GM23338 (cell line): ENCODE measurements around the gene YY2. TPM values are rescaled to one million over a fixed set of nuclear protein-coding genes. Genes with fewer than 3 reads are reported as not detected.
A peak's percentile ranks its signal among the peaks of the same experiment; 100 is the strongest.

Experiments used
- ATAC-seq: fragments of 200-7000 bp; cut with Tn5 transposase; 3 replicates; pipeline ENCODE4 v1.9.1; 2020
- DNase-seq: peaks from one replicate; pipeline ENCODE4 v3.0.0-alpha.2; 2015; ENCODE audit warnings: low spot score
- H2AFZ ChIP-seq: fragments of 200-600 bp; sonication (generic); 2 replicates; pipeline ENCODE4 v1.8.0; 2016; ENCODE audit warnings: antibody characterized with exemption, mild to moderate bottlenecking, moderate library complexity
- H3F3A ChIP-seq: fragments of 200-600 bp; sonication (generic); replicated peaks from 2 replicates; pipeline ENCODE4 v1.8.0; 2017; ENCODE audit warnings: antibody characterized with exemption, mixed run types, low read depth
- H3K27ac ChIP-seq: fragments of 200-600 bp; sonication (generic); 2 replicates; pipeline ENCODE4 v1.6.1; 2016; ENCODE audit warnings: low read depth
- H3K27me3 ChIP-seq: fragments of 200-600 bp; sonication (generic); 2 replicates; pipeline ENCODE4 v1.8.0; 2016; ENCODE audit warnings: mild to moderate bottlenecking, mixed run types, moderate library complexity; ENCODE audit not compliant: insufficient read depth
- H3K36me3 ChIP-seq: fragments of 200-600 bp; sonication (generic); 2 replicates; pipeline ENCODE4 v1.8.0; 2016; ENCODE audit warnings: mild to moderate bottlenecking; ENCODE audit not compliant: insufficient read depth
- H3K4me1 ChIP-seq: fragments of 200-600 bp; sonication (generic); 2 replicates; pipeline ENCODE4 v1.8.0; 2016; ENCODE audit warnings: mild to moderate bottlenecking, moderate library complexity; ENCODE audit not compliant: insufficient read depth
- H3K4me2 ChIP-seq: fragments of 200-600 bp; sonication (generic); 2 replicates; pipeline ENCODE4 v1.7.1; 2017; ENCODE audit warnings: mixed run types
- H3K4me3 ChIP-seq: fragments of 200-600 bp; sonication (generic); 2 replicates; pipeline ENCODE4 v1.6.1; 2016; ENCODE audit warnings: mixed run types
- H3K79me2 ChIP-seq: fragments of 200-600 bp; sonication (generic); replicated peaks from 2 replicates; pipeline ENCODE4 v1.8.0; 2017; ENCODE audit warnings: mild to moderate bottlenecking; ENCODE audit not compliant: insufficient read depth
- H3K9me2 ChIP-seq: fragments of 200-600 bp; sonication (generic); 2 replicates; pipeline ENCODE4 v1.8.0; 2017; ENCODE audit not compliant: insufficient read depth
- H4K20me1 ChIP-seq: fragments of 200-600 bp; sonication (generic); replicated peaks from 2 replicates; pipeline ENCODE4 v1.8.0; 2017; ENCODE audit warnings: mild to moderate bottlenecking; ENCODE audit not compliant: insufficient read depth
- H3K27ac Mint-ChIP-seq: 2 replicates; pipeline ENCODE4 v1.8.0; 2020; ENCODE audit warnings: inconsistent platforms, mild to moderate bottlenecking, moderate library complexity, mixed read lengths
- H3K27me3 Mint-ChIP-seq: 3 replicates; pipeline ENCODE4 v1.8.0; 2022; ENCODE audit warnings: low read depth, mild to moderate bottlenecking, moderate library complexity, mixed read lengths, inconsistent platforms; ENCODE audit not compliant: insufficient read depth, poor library complexity
- H3K36me3 Mint-ChIP-seq: 3 replicates; pipeline ENCODE4 v1.8.0; 2021; ENCODE audit warnings: low read depth, mild to moderate bottlenecking, inconsistent platforms, moderate library complexity, mixed read lengths
- H3K4me1 Mint-ChIP-seq: 3 replicates; pipeline ENCODE4 v1.8.0; 2020; ENCODE audit warnings: mild to moderate bottlenecking, inconsistent platforms, mixed read lengths
- H3K4me3 Mint-ChIP-seq: 3 replicates; pipeline ENCODE4 v1.8.0; 2021; ENCODE audit warnings: moderate library complexity, mild to moderate bottlenecking, inconsistent platforms, mixed read lengths
- H3K9me3 Mint-ChIP-seq: 3 replicates; pipeline ENCODE4 v1.8.0; 2020; ENCODE audit warnings: moderate library complexity, mild to moderate bottlenecking, inconsistent platforms, mixed read lengths
- CREB1 ChIP-seq: fragments of 250-450 bp; sonication (Bioruptor Pico); IDR thresholded peaks from 2 replicates; pipeline ENCODE4 v1.5.0; 2020; ENCODE audit warnings: low read depth, mild to moderate bottlenecking, moderate library complexity
- CTCF ChIP-seq, 2 experiments: fragments of 200-600 bp in 1 of 2; sonication (generic) in 1 of 2; conservative IDR thresholded peaks; 2 replicates each; pipeline versions ENCODE4 v1.5.1 to v1.6.1; 2016 to 2017; ENCODE audit warnings: antibody characterized with exemption in 2 of 2, low read depth in 2 of 2, mild to moderate bottlenecking in 2 of 2, moderate library complexity in 1 of 2
- ETS1 ChIP-seq: IDR thresholded peaks from 2 replicates; pipeline ENCODE4 v1.6.1; 2016; ENCODE audit warnings: antibody characterized with exemption
- EZH2 ChIP-seq: fragments of 200-600 bp; sonication (generic); IDR thresholded peaks from one replicate; pipeline ENCODE4 v1.8.0; 2017; ENCODE audit warnings: antibody characterized with exemption, mild to moderate bottlenecking, low read depth; ENCODE audit not compliant: unreplicated experiment
- EZH2phosphoT487 ChIP-seq: fragments of 200-600 bp; sonication (generic); IDR thresholded peaks from one replicate; pipeline ENCODE4 v1.8.1; 2018; ENCODE audit warnings: antibody characterized with exemption; ENCODE audit not compliant: unreplicated experiment
- JUNB ChIP-seq: IDR thresholded peaks from one replicate; pipeline ENCODE4 v1.6.1; 2016; ENCODE audit warnings: antibody characterized with exemption; ENCODE audit not compliant: unreplicated experiment
- NANOG ChIP-seq: IDR thresholded peaks from 2 replicates; pipeline ENCODE4 v1.6.1; 2016; ENCODE audit warnings: antibody characterized with exemption, borderline replicate concordance
- POLR2AphosphoS5 ChIP-seq: IDR thresholded peaks from 2 replicates; pipeline ENCODE4 v1.6.1; 2016; ENCODE audit warnings: antibody characterized with exemption, low read depth
- REST ChIP-seq: IDR thresholded peaks from one replicate; pipeline ENCODE4 v1.6.1; 2018; ENCODE audit warnings: antibody characterized with exemption; ENCODE audit not compliant: unreplicated experiment
- STAT1 ChIP-seq: IDR thresholded peaks from one replicate; pipeline ENCODE4 v1.6.1; 2016; ENCODE audit warnings: antibody characterized with exemption; ENCODE audit not compliant: unreplicated experiment
- ZNF114 ChIP-seq: fragments of 250-450 bp; sonication (Bioruptor Pico); IDR thresholded peaks from 2 replicates; pipeline ENCODE4 v1.5.0; 2020; ENCODE audit warnings: mild to moderate bottlenecking, moderate library complexity
- ZNF331 ChIP-seq: fragments of 250-450 bp; sonication (Bioruptor Pico); IDR thresholded peaks from 2 replicates; pipeline ENCODE4 v1.5.0; 2020; ENCODE audit warnings: low read depth, mild to moderate bottlenecking, moderate library complexity
- ZNF462 ChIP-seq: fragments of 250-450 bp; sonication (Bioruptor Pico); IDR thresholded peaks from 2 replicates; pipeline ENCODE4 v1.5.0; 2020; ENCODE audit warnings: mild to moderate bottlenecking, moderate library complexity
- polyA plus RNA-seq: library from polyadenylated mRNA; unstranded; fragments of >200 nt; fragmentation: Nextera tagmentation; extraction: Ambion mirVana; gene quantifications from 2 replicates; pipeline ENCODE4 v1.2.1, GENCODE V29; 2016
- total RNA-seq: library from RNA; depleted of rRNA; stranded (reverse); fragments of >200 nt; shearing (Covaris generic); gene quantifications from 2 replicates; pipeline ENCODE4 v1.2.3, GENCODE V29; 2014

Gene YY2
- total and polyA plus RNA-seq, 2 experiments from 2014 or later: 1.0 to 1.3 TPM

- Mint-ChIP-seq H3K9me3 (no peaks in the 10 kb centered on the region), H3K27me3 (no peaks in the 10 kb centered on the region), H3K27ac (no peak overlapping the region), H3K4me3 (no peak overlapping the region), H3K4me1 (peaks cover 7% of the 10 kb centered on the region; the same call in 2 of the 3 replicates), H3K36me3 (no peaks in the 10 kb centered on the region; the same call in 2 of the 3 replicates)
- no peak overlapping the region for H3K27ac ChIP-seq
- H3K79me2 ChIP-seq: no peaks in the 10 kb centered on the region
- no peak overlapping the region for H3K4me3 ChIP-seq
- no peaks in the 10 kb centered on the region for H3F3A ChIP-seq
- no peaks in the 10 kb centered on the region for H3K4me1 ChIP-seq
- DNase-seq: peak; percentile 1
- no peaks in the 10 kb centered on the region for H3K9me2 ChIP-seq
- TF ChIP-seq JUNB (no peak), ETS1 (no peak), ZNF462 (CRISPR knock-in tag) (no peak), EZH2phosphoT487 (no peak), NANOG (no peak), REST (no peak), POLR2AphosphoS5 (no peak), CREB1 (CRISPR knock-in tag) (no peak), EZH2 (no peak), ZNF331 (CRISPR knock-in tag) (no peak), ZNF114 (CRISPR knock-in tag) (no peak), STAT1 (no peak), CTCF (conservative IDR thresholded peaks at IDR 0.05; ENCODE audit: low read depth in 2 of 2) (no peak)
- no peak for ATAC-seq
- H3K36me3 ChIP-seq: no peaks in the 10 kb centered on the region; the same call in 1 of the 2 replicates
- no peak overlapping the region for H3K4me2 ChIP-seq
- no peaks in the 10 kb centered on the region for H3K27me3 ChIP-seq
- no peak overlapping the region for H2AFZ ChIP-seq
- H4K20me1 ChIP-seq: no peaks in the 10 kb centered on the region
Observed at GRCh38 chrX:21885568-21885967, 29.8 kb downstream of the YY2 start.
